OCI-M2 (cell line): ENCODE data around the gene LAMC2.

Experiments
- DNase-seq: peaks from one replicate; lab custom pipeline; 2025; ENCODE audit not compliant: unreplicated experiment; lab: John Stamatoyannopoulos, UW

The LAMC2 gene

GRCh38 chr1:183283286-183283685, 97.2 kb downstream of the LAMC2 start:
- no peak for DNase-seq

- DNase-seq = no peak
These were observed 98.0 kb downstream of the LAMC2 start for GRCh38 chr1:183284086-183284485.

GRCh38 chr1:183285256-183285655, 99.2 kb downstream of the LAMC2 start:
- no peak for DNase-seq

GRCh38 chr1:183285746-183286145, 99.7 kb downstream of the LAMC2 start:
- no peak for DNase-seq

- no peak for DNase-seq
These were observed 101.2 kb downstream of the LAMC2 start for GRCh38 chr1:183287191-183287675.

GRCh38 chr1:183288583-183288982, 102.5 kb downstream of the LAMC2 start:
- no peak for DNase-seq

- no peak for DNase-seq
These were observed 103.0 kb downstream of the LAMC2 start for GRCh38 chr1:183289051-183289496.

GRCh38 chr1:183290628-183291027, 104.6 kb downstream of the LAMC2 start:
- DNase-seq = no peak

GRCh38 chr1:183291216-183291762, 105.2 kb downstream of the LAMC2 start:
- no peak for DNase-seq

GRCh38 chr1:183291802-183292514, 105.9 kb downstream of the LAMC2 start:
- no peak for DNase-seq

GRCh38 chr1:183293241-183293640, 107.2 kb downstream of the LAMC2 start:
- DNase-seq = no peak

GRCh38 chr1:183293876-183294275, 107.8 kb downstream of the LAMC2 start:
- no peak for DNase-seq
